ENCODE results near the gene ERGIC1. TPM values are rescaled to one million over a fixed set of nuclear protein-coding genes. Genes with fewer than 3 reads are reported as not detected.

ERGIC1 gene
- total RNA-seq, 1 experiment from 2014 or later: 77.0 TPM

- H3K79me1 ChIP-seq (ENCODE audit: insufficient read depth, low read depth, low read length, poor library complexity, severe bottlenecking): no peaks in the 10 kb centered on the region
- H3K27me3 ChIP-seq (ENCODE audit: insufficient read depth, low read length): no peaks in the 10 kb centered on the region
- no peak overlapping the region for H3K14ac ChIP-seq (ENCODE audit: insufficient read depth, low read length)
- H2BK20ac ChIP-seq (ENCODE audit: low read depth, low read length, poor library complexity, severe bottlenecking): no peak overlapping the region
- H3K18ac ChIP-seq (ENCODE audit: insufficient read length, low read depth, low read length): no peak overlapping the region
- H3K9ac ChIP-seq (ENCODE audit: extremely low read depth, insufficient read length, low read length): no peak overlapping the region
- H3T11ph ChIP-seq (ENCODE audit: low read length): no peak overlapping the region
- H4K5ac ChIP-seq (ENCODE audit: insufficient read length, low read depth, low read length): no peak overlapping the region
- Mint-ChIP-seq H3K27me3 (ENCODE audit: low read depth) (no peaks in the 10 kb centered on the region), H3K9me3 (no peaks in the 10 kb centered on the region), H3K4me1 (peaks cover 2 to 9% of the 10 kb centered on the region in 2 experiments; a peak in 3 of 4 replicates), H3K36me3 (ENCODE audit: insufficient read depth in 1 of 3, low read depth in 3 of 3) (peaks cover 9 to 50% (median 37%) of the 10 kb centered on the region in 3 experiments; a peak in 6 of 7 replicates), H3K27ac (peak overlapping the region in 2 of 3 experiments; percentile 76; a peak in 2 of 7 replicates), H3K4me3 (no peak overlapping the region)
- no peak overlapping the region for H3K4ac ChIP-seq (ENCODE audit: low read depth, low read length)
- DNase-seq: no peak
- H3K23me2 ChIP-seq (ENCODE audit: insufficient read length, low read depth, low read length, poor library complexity, severe bottlenecking): no peaks in the 10 kb centered on the region
- H2AK5ac ChIP-seq (ENCODE audit: insufficient read length, low read length): no peak overlapping the region
- H2BK5ac ChIP-seq (ENCODE audit: insufficient read length, low read length): no peak overlapping the region
- H4K91ac ChIP-seq (ENCODE audit: insufficient read length, low read depth, low read length): no peak overlapping the region
- no peaks in the 10 kb centered on the region for H3K79me2 ChIP-seq (ENCODE audit: insufficient read depth, low read length)
- H3K9me3 ChIP-seq (ENCODE audit: control insufficient read depth, low read depth, low read length): no peaks in the 10 kb centered on the region
- no peak overlapping the region for H2BK120ac ChIP-seq (ENCODE audit: low read depth, low read length, poor library complexity, severe bottlenecking)
- no peak overlapping the region for H2AFZ ChIP-seq (ENCODE audit: low read length)
- H3K23ac ChIP-seq (ENCODE audit: insufficient read length, low read depth, low read length): no peak overlapping the region
- H4K8ac ChIP-seq (replicated peaks; ENCODE audit: insufficient read length, low read depth, low read length): no peak overlapping the region
- no peaks in the 10 kb centered on the region for H4K20me1 ChIP-seq (ENCODE audit: control insufficient read depth, insufficient read depth, insufficient read length)
- H3K4me2 ChIP-seq (ENCODE audit: insufficient read depth, insufficient read length, low read length): no peak overlapping the region
- no peak for TF ChIP-seq CTCF (conservative IDR thresholded peaks at IDR 0.05)
- H3K4me1 ChIP-seq (ENCODE audit: insufficient read depth, low read length): no peaks in the 10 kb centered on the region
- no peak overlapping the region for H3K56ac ChIP-seq (ENCODE audit: insufficient read length, low read depth, low read length)
- no CpG with 5 or more reads among the region's 3 CpGs for WGBS (ENCODE audit: extremely low coverage, insufficient read length, low lambda C conversion rate)
- H2BK15ac ChIP-seq (ENCODE audit: low read depth, low read length): no peak overlapping the region
- no peak overlapping the region for H3K27ac ChIP-seq (ENCODE audit: insufficient read length, low read depth, low read length)
- no peak overlapping the region for H2BK12ac ChIP-seq (ENCODE audit: insufficient read length, low read depth, low read length)
These were observed 64.3 kb downstream of the ERGIC1 start for GRCh38 chr5:172898218-172898842.

All from H9 (cell line).